GM18873 (cell line): ENCODE data around the gene PPP4R4.
"Not testable (repeated sequence)": the region's sequence is repeated elsewhere in the genome, so short reads cannot be mapped to it uniquely, and the experiment has no call there.

Experiments
- ATAC-seq: cut with Tn5 transposase; IDR thresholded peaks from one replicate; pipeline ENCODE4 v1.9.1; 2021; ENCODE audit warnings: mild to moderate bottlenecking, moderate library complexity, moderate number of reproducible peaks; ENCODE audit not compliant: unreplicated experiment, low FRiP score

PPP4R4 gene

GRCh38 chr14:94175747-94176146, 1.6 kb downstream of the PPP4R4 start:
- no peak for ATAC-seq

- ATAC-seq: no peak
These were observed 2.7 kb downstream of the PPP4R4 start for GRCh38 chr14:94176808-94177207.

- no peak for ATAC-seq
These were observed 3.7 kb downstream of the PPP4R4 start for GRCh38 chr14:94177806-94178205.

- no peak for ATAC-seq
These were observed 5.1 kb downstream of the PPP4R4 start for GRCh38 chr14:94179244-94179643.

DNA sequence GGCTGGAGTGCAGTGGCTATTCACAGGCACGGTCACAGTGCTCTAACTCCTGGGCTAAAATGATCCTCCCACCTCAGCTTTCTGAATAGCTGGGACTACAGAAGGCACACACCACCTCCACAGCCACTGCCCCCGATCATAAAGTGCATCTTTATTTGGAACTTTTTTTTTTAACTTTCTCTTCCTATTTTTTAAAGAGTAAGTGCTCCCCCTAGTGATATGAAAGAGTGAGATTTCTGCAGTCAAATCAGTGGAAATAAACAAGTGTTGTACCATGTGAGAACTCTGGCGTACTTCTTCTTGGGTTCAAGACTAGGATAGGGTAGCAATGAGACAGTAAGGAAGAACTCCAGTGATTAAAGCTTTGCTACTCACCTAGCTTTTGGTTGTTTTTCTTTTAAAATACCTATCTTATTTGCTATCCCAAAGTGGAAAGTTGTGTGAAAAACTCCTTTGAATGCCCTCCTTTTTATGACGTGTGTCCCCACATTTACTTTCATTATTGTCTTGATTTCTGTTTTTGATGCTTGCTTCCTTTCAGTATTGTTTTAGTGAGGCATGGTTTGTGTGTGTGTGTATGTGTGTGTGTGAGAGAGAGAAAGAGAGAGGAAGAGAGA, 6.6 kb downstream of the PPP4R4 start:
- no peak for ATAC-seq

DNA sequence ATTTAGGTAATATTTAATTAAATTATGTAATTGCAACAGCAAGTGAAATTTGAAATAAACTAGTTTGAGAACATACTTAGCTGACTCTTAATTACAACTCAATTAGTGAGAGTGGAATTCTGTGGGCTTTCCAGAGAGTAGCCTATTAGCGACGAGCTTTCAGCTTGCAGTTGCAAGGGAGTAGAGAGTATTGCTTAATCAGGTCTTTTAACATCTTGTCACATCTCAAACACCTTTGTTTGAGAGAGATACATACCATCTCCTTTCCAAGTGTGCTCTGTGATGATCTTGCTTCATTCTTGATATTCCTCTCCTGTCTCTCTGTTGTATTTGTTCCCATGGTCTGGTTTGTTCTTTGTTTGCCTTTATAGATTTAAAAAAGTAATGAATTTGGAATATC, 7.7 kb downstream of the PPP4R4 start:
- no peak for ATAC-seq

DNA sequence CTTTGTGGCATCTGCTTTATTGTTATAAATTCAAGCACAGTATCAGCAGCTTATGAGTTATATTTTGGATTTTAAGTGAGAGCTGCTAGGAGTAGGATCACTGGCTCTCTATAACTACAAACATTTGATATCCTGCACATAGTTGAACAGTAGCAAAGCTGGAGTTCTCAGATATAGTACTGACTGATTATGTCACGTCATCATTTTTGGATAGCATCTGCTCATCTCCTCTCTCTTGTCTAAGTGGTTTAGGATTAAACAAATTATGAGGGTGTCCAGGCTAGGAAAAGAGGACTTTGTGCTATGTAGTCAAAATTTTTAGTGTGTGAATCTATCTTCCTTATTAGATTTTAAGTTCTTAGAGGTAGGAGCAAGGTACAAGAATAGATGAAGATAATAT, 18.4 kb downstream of the PPP4R4 start:
- no peak for ATAC-seq

- no peak for ATAC-seq
These were observed 19.7 kb downstream of the PPP4R4 start for GRCh38 chr14:94193776-94194175.

DNA sequence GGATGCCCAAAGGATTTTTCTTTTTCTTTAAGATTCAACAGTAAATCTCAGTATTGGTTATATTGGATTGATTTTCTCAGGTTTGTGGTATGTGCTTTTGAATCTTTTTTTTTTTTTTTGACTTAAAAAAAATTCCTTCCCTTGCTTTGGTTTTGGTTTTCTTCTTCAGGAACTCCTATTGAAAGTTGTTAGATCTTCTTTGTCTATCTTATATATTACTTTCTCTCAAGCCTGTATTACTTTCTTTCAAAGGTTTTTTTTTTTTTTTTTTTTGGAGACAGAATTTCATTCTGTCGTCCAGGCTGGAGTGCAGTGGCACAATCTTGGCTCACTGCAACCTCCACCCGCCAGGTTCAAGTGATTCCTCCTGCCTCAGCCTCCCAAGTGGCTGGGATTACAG, 21.9 kb downstream of the PPP4R4 start:
- ATAC-seq: no peak

- ATAC-seq: no peak
These were observed 29.5 kb downstream of the PPP4R4 start for GRCh38 chr14:94203473-94204210.

DNA sequence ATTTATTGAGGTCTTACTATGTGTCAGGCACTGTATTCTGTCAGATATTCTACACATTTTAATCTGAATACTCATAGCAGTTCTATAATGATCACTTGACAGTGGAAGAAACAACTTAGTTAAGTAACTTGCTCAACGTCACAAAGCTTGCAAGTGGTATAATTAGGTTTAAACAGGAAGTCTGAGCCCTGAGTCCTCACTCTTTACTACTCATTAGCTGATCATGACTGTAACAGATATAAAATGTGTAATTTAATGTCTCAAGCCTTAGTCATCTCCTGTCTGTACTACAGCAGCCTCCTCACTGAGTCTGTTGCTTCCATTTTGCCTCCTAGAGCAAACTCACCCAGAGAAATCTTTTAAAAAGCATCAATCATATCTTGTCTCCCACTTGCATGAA, 38.9 kb downstream of the PPP4R4 start:
- no peak for ATAC-seq

DNA sequence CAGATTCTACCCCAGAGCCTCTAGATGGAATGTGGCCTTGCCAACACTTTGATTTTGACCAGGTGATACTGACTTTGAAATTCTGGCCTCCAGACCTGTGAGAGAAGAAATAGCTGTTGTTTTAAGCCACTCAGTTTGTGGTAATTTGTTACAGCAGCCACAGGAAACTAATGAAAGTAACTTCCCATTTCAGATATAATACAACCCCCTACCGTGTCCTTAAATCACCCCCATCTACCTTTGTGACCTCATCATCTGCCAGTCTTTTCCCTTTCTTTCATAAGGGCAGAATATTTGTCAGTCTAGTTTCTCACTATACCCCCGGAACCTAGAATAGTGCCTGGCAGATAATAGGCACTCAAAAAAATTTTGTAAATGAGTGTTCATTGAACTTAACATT, 39.6 kb downstream of the PPP4R4 start:
- no peak for ATAC-seq

DNA sequence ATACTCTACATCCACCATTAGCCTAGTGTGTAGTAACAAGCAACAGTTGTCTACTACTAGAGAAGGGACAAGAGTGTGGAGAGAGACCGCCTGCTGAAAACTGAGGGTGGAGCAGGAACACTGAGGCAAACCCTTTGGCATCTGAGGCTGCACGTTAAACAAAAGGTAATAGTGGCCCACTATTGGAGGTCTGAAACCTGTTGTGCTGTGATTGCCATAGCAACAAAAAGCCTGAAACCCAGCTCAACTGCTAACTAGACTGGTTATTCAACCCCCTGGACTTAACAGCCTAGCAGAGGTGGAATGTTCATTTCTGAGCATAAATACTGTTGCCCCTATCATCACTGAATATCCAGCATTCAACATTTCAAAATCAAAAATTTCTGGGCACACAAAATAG, 43.0 kb downstream of the PPP4R4 start:
- ATAC-seq: no peak

DNA sequence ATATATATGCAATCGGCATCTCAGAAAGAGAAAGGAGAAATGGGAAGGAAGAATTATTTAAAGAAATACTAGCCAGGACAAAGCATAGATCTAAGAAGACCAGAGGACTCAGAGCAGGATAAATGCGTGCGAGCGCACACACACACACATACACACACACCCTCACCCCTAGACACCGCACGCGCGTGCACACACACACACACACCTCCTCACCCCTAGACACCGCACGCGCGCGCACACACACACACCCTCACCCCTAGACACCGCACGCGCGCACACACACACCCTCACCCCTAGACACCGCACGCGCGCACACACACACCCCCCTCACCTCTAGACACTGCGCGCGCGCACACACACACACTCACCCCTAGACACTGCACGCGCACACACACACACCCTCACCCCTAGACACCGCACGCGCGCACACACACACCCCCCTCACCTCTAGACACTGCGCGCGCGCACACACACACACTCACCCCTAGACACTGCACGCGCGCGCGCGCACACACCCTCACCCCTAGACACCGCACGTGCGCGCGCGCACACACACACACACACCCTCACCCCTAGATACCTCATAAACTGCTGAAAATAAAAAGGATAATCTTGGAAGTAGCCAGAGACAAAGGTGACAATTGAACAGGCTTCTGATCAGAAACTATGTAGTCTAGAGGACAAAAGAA, 44.2 kb downstream of the PPP4R4 start:
- not testable (repeated sequence) for ATAC-seq

- ATAC-seq: no peak
These were observed 49.9 kb downstream of the PPP4R4 start for GRCh38 chr14:94224040-94224439.

DNA sequence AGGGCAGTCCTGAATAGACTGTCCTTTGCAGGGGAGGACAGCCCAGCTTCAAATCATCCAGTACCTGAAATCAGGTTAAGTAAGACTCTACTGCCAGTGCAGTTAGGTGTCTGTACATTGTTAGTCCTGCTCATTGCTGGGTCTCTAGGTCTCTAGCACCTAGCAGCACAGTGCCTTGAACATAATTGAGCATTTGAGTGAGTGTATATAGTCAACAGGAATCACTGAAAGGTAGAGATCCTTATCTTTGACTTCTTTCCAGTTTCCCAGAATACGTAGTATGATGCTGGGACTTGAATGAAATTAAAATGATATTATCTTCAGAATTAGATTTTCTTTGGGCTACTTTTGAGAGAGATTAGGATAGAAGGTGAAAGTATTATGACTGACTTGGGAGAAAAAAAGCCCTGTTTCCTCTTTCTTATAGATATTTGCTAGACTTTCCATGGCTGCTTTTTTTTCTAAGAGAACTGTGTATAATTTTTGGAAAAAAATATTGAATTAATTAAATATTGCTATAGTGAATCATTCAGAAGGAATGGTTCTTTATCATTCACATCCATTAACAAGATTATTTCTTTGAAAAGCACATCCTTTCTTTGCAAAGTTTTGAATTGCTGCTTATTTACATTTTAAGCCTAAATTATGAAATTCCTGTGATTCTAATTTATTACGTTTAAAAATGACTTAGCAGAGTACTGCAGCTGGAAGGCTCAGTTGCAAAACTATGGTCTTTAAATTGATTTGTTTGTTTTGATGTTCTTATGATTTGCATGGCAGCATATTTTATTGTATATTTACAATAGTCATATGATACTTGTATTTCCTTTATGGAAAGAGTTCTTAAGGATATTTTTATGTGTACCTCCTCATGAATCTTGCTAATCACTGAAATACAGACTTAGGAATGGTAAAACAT, 51.6 kb downstream of the PPP4R4 start:
- ATAC-seq: no peak

- ATAC-seq: no peak
These were observed 52.9 kb downstream of the PPP4R4 start for GRCh38 chr14:94227029-94227428.

GRCh38 chr14:94237046-94237445, 62.9 kb downstream of the PPP4R4 start:
- no peak for ATAC-seq

GRCh38 chr14:94237983-94238382, 63.9 kb downstream of the PPP4R4 start:
- no peak for ATAC-seq

- no peak for ATAC-seq
These were observed 65.3 kb downstream of the PPP4R4 start for GRCh38 chr14:94239406-94239805.

DNA sequence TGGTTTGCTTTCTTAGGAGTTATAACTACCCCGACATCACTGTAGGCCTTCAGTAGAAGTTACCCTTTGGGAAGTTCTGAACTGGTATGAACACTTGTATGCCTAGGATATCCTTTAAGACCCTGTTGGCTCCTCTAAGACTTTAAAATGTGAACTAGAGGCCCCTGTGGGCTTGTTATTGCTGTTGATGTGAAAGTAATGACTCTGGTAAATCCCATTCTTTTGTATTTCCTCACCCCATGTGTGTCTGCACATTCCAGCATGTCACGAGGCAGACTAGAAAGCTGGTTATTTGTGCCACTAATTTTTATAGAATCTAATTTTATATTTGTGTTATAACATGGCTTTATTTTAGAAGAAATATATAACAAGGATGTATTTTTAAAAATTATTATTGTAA, 70.1 kb downstream of the PPP4R4 start:
- ATAC-seq: no peak
